ENCODE data around the gene KIRREL3. TPM values are rescaled to one million over a fixed set of nuclear protein-coding genes. Genes with fewer than 3 reads are reported as not detected.

Gene KIRREL3
- total RNA-seq, 4 donors from 2014 or later, result 0.82 to 15.7 (median 1.4) TPM; not detected in 1

DNA sequence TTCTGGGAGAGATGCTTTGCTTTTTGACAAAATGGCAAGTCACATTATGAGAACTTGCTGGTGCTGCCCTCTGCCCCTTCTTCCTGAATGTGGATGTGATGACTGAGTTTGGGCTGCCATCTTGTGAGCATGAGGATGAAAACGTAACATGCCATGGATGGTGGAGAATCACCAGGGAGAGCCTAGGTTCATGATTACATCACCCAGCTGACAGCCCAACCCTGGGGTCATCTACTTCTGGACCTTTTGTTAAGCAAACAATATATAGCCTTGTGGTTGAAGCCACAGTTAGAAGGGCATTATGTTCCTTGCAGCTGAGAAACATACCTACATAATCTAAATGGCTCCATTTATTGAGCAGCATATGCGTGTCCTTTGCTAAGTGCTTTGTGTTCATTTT lies 321.5 kb downstream of the KIRREL3 start:
- whole genome bisulfite sequencing, 2 donors (ENCODE audit: low coverage in 1 of 2), result 25 to 45% methylated on average over 2 of the region's 2 CpGs
- no peak overlapping the region for H3K4me3 ChIP-seq
- intact Hi-C loops (cut with DNase I; ENCODE audit: low total_unique reads), result no loop called here
- no peaks in the 10 kb centered on the region for H3K9me3 ChIP-seq
- no peaks in the 10 kb centered on the region for H3K36me3 ChIP-seq
- H3K27me3 ChIP-seq, result no peaks in the 10 kb centered on the region
- no peak overlapping the region for H3K27ac ChIP-seq
- H3K4me1 ChIP-seq, result no peaks in the 10 kb centered on the region
- DNase-seq, result no peak
- in situ Hi-C loops (cut with MboI; ENCODE audit: low pct_ligation_motif_present in 1 of 4, low pct_unique_long_range_greater_than_20kb in 1 of 4, low sequenced_read_pairs in 3 of 4), result no loop called here
- TF ChIP-seq CTCF (IDR thresholded peaks at IDR 0.05) (no peak), EP300 (IDR thresholded peaks at IDR 0.05; ENCODE audit: low read depth) (no peak), POLR2A (IDR thresholded peaks at IDR 0.05) (no peak), POLR2AphosphoS5 (IDR thresholded peaks at IDR 0.05) (no peak)

DNA sequence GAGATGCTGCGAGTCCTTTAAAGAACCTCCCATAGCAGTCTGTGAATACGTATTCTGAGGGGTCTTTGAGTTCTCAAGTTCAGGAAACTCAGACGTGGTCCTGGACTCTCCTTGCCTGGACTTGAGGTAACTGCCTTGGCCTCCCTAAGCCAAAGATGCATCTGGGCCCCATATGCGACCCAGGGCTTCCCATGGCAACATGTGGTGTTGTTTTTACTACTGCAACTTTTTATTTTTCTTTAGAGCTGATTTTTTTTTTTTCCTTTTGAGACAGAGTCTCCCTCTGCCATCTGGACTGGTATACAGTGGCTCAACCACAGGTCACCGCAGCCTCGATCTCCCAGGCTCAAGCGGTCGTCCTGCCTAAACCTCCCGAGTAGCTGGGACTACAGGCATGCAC lies 324.0 kb downstream of the KIRREL3 start:
- TF ChIP-seq CTCF (IDR thresholded peaks at IDR 0.05) (no peak), POLR2AphosphoS5 (IDR thresholded peaks at IDR 0.05) (no peak), POLR2A (IDR thresholded peaks at IDR 0.05) (no peak), EP300 (IDR thresholded peaks at IDR 0.05; ENCODE audit: low read depth) (no peak)
- intact Hi-C loops (cut with DNase I; ENCODE audit: low total_unique reads), result no loop called here
- in situ Hi-C loops (cut with MboI; ENCODE audit: low pct_ligation_motif_present in 1 of 4, low pct_unique_long_range_greater_than_20kb in 1 of 4, low sequenced_read_pairs in 3 of 4), result no loop called here
- no peaks in the 10 kb centered on the region for H3K4me1 ChIP-seq
- WGBS, 2 donors (ENCODE audit: low coverage in 1 of 2), result 79 to 80% methylated on average over 9 of the region's 9 CpGs
- DNase-seq, result no peak
- H3K27ac ChIP-seq, result no peak overlapping the region
- H3K9me3 ChIP-seq, result no peaks in the 10 kb centered on the region
- no peaks in the 10 kb centered on the region for H3K27me3 ChIP-seq
- no peak overlapping the region for H3K4me3 ChIP-seq
- no peaks in the 10 kb centered on the region for H3K36me3 ChIP-seq

- 82% methylated on average over 1 of the region's 1 CpG; no CpG with 5 or more reads in 1 of the 2 donors for WGBS, 2 donors (ENCODE audit: low coverage in 1 of 2)
- H3K27ac ChIP-seq, result no peak overlapping the region
- H3K27me3 ChIP-seq, result no peaks in the 10 kb centered on the region
- no peaks in the 10 kb centered on the region for H3K4me1 ChIP-seq
- no peak overlapping the region for H3K4me3 ChIP-seq
- DNase-seq, result no peak
- TF ChIP-seq POLR2A (IDR thresholded peaks at IDR 0.05) (no peak), POLR2AphosphoS5 (IDR thresholded peaks at IDR 0.05) (no peak), EP300 (IDR thresholded peaks at IDR 0.05; ENCODE audit: low read depth) (no peak), CTCF (IDR thresholded peaks at IDR 0.05) (no peak)
- in situ Hi-C loops (cut with MboI; ENCODE audit: low pct_ligation_motif_present in 1 of 4, low pct_unique_long_range_greater_than_20kb in 1 of 4, low sequenced_read_pairs in 3 of 4) (no loop called here), intact Hi-C loops (cut with DNase I; ENCODE audit: low total_unique reads) (no loop called here)
- no peaks in the 10 kb centered on the region for H3K9me3 ChIP-seq
- no peaks in the 10 kb centered on the region for H3K36me3 ChIP-seq
These were observed 327.3 kb downstream of the KIRREL3 start for GRCh38 chr11:126673319-126673718.

DNA sequence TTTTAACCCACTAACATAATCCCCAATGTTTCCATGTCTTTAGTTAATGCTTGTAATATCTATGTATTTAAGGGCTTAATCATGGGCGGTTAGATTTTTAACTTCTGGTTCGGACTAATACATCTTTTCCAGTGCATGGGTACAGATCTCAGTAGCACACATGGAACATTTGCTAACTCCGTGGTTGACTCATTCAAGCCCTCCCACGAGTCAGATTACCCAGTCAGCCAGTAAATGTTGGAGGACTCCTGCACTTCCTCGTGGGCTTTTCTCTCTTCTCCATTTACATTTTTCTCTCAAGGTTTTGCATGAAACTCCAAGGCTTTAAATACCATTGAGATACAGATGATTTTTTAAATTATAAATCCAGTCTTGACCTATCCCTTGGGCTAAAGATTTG lies 331.2 kb downstream of the KIRREL3 start:
- TF ChIP-seq POLR2A (IDR thresholded peaks at IDR 0.05) (no peak), POLR2AphosphoS5 (IDR thresholded peaks at IDR 0.05) (no peak)
- intact Hi-C loops (cut with DNase I; ENCODE audit: low total_unique reads) (no loop called here), in situ Hi-C loops (cut with MboI; ENCODE audit: low pct_ligation_motif_present in 1 of 4, low pct_unique_long_range_greater_than_20kb in 1 of 4, low sequenced_read_pairs in 3 of 4) (no loop called here)
- no peak overlapping the region for H3K4me3 ChIP-seq
- no peaks in the 10 kb centered on the region for H3K36me3 ChIP-seq
- H3K9me3 ChIP-seq, result no peaks in the 10 kb centered on the region
- H3K4me1 ChIP-seq, result no peaks in the 10 kb centered on the region
- no peak overlapping the region for H3K27ac ChIP-seq
- DNase-seq, result no peak
- no peaks in the 10 kb centered on the region for H3K27me3 ChIP-seq
- 36 to 52% methylated on average over 5 of the region's 5 CpGs for WGBS, 2 donors (ENCODE audit: low coverage in 1 of 2)

DNA sequence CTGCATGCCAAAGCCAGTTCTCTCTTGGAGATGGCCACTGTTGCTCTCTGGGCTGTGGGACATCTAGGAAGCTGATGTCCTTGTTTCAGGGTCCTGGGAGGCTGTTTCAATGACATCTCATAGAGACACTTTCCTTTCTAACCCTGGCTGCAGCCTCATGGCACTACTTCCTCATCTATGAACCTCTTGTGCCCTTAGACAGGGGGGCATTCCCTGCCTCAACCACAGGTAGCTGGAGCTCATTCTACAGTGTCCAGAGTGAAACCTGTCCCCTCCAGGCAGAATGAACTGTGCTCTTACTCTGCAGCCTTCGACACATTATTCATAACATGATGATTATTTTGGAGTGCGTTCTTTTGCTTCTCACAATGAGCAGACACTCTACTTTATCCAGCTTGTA lies 335.9 kb downstream of the KIRREL3 start:
- DNase-seq, result no peak
- H3K36me3 ChIP-seq, result no peaks in the 10 kb centered on the region
- H3K27ac ChIP-seq, result no peak overlapping the region
- WGBS, 2 donors (ENCODE audit: low coverage in 1 of 2), result 88% methylated on average over 2 of the region's 2 CpGs; no CpG with 5 or more reads in 1 of the 2 donors
- intact Hi-C loops (cut with DNase I; ENCODE audit: low total_unique reads) (no loop called here), in situ Hi-C loops (cut with MboI; ENCODE audit: low pct_ligation_motif_present in 1 of 4, low pct_unique_long_range_greater_than_20kb in 1 of 4, low sequenced_read_pairs in 3 of 4) (no loop called here)
- H3K4me3 ChIP-seq, result no peak overlapping the region
- TF ChIP-seq POLR2A (IDR thresholded peaks at IDR 0.05) (no peak), POLR2AphosphoS5 (IDR thresholded peaks at IDR 0.05) (no peak), CTCF (IDR thresholded peaks at IDR 0.05) (no peak), EP300 (IDR thresholded peaks at IDR 0.05; ENCODE audit: low read depth) (no peak)
- H3K9me3 ChIP-seq, result no peaks in the 10 kb centered on the region
- H3K4me1 ChIP-seq, result no peaks in the 10 kb centered on the region
- H3K27me3 ChIP-seq, result no peaks in the 10 kb centered on the region
